ENCODE data around the gene DAD1. TPM values are rescaled to one million over a fixed set of nuclear protein-coding genes. Genes with fewer than 3 reads are reported as not detected.
"Not testable (repeated sequence)": the region's sequence is repeated elsewhere in the genome, so short reads cannot be mapped to it uniquely, and the experiment has no call there.

DAD1 gene
- total and polyA plus RNA-seq, 2 experiments from 2014 or later, result 369 to 653 TPM

GRCh38 chr14:22569737-22570131, 19.3 kb downstream of the DAD1 start:
- H3K36me3 ChIP-seq (ENCODE audit: low read depth), result peaks cover 27% of the 10 kb centered on the region
- H3K4me2 ChIP-seq (ENCODE audit: unreplicated experiment), result no peak overlapping the region
- H3F3A ChIP-seq (ENCODE audit: insufficient read depth), result peaks cover 25% of the 10 kb centered on the region
- in situ Hi-C loops (cut with MboI), result loop anchor here (10.0 kb wide), 3 partner anchors 85 to 285 kb away; partner anchors contain the start of gene OXA1L
- 0 out of 2 replicates have a peak, but pooled peaks cover 5% of the 10 kb centered on the region for H4K20me1 ChIP-seq (ENCODE audit: insufficient read depth)
- no peaks in the 10 kb centered on the region for H3K27me3 ChIP-seq (replicated peaks; ENCODE audit: insufficient read depth)
- TF ChIP-seq EZH2phosphoT487 (IDR thresholded peaks at IDR 0.05; ENCODE audit: insufficient read depth, low read depth), result no peak
- no peak for TF ChIP-seq EZH2 (IDR thresholded peaks at IDR 0.05; ENCODE audit: insufficient read depth, poor library complexity, severe bottlenecking)
- no peak overlapping the region for H2AFZ ChIP-seq
- peaks cover 86% of the 10 kb centered on the region for H3K79me2 ChIP-seq (ENCODE audit: insufficient read depth)
- H3K4me3 ChIP-seq, result no peak overlapping the region
- H3K9me3 ChIP-seq (ENCODE audit: low read depth), result no peaks in the 10 kb centered on the region
- WGBS, 2 experiments (ENCODE audit: low coverage in 1 of 2, low lambda C conversion rate in 2 of 2, missing lambda C conversion rate in 2 of 2), result 74 to 76% methylated on average over 3 of the region's 3 CpGs
- DNase-seq, result no peak
- H3K27ac ChIP-seq, result no peak overlapping the region
- peaks cover 31% of the 10 kb centered on the region for H3K4me1 ChIP-seq (ENCODE audit: insufficient read depth)
- no peaks in the 10 kb centered on the region for H3K9me2 ChIP-seq (ENCODE audit: insufficient read depth)
- no peak overlapping the region for H3K9ac ChIP-seq

GRCh38 chr14:22569106-22569736, 19.8 kb downstream of the DAD1 start:
- TF ChIP-seq EZH2 (IDR thresholded peaks at IDR 0.05; ENCODE audit: insufficient read depth, poor library complexity, severe bottlenecking) (no peak), EZH2phosphoT487 (IDR thresholded peaks at IDR 0.05; ENCODE audit: insufficient read depth, low read depth) (no peak)
- H3K4me2 ChIP-seq (ENCODE audit: unreplicated experiment), result no peak overlapping the region
- H3K27me3 ChIP-seq (replicated peaks; ENCODE audit: insufficient read depth), result no peaks in the 10 kb centered on the region
- no peak overlapping the region for H2AFZ ChIP-seq
- peak; percentile 51 for DNase-seq
- H4K20me1 ChIP-seq (ENCODE audit: insufficient read depth), result 0 out of 2 replicates have a peak, but pooled peaks cover 5% of the 10 kb centered on the region
- peaks cover 86% of the 10 kb centered on the region for H3K79me2 ChIP-seq (ENCODE audit: insufficient read depth)
- 78 to 79% methylated on average over 6 of the region's 6 CpGs for WGBS, 2 experiments (ENCODE audit: low coverage in 1 of 2, low lambda C conversion rate in 2 of 2, missing lambda C conversion rate in 2 of 2)
- H3K4me3 ChIP-seq, result no peak overlapping the region
- peak overlapping the region; percentile 28 for H3K27ac ChIP-seq
- H3K36me3 ChIP-seq (ENCODE audit: low read depth), result peaks cover 27% of the 10 kb centered on the region
- no peak overlapping the region for H3K9ac ChIP-seq
- H3K4me1 ChIP-seq (ENCODE audit: insufficient read depth), result peaks cover 31% of the 10 kb centered on the region
- no peaks in the 10 kb centered on the region for H3K9me3 ChIP-seq (ENCODE audit: low read depth)
- in situ Hi-C loops (cut with MboI), result loop anchor here (10.0 kb wide), 1 partner anchor 286 kb away; no protein-coding TSS in a partner anchor
- H3F3A ChIP-seq (ENCODE audit: insufficient read depth), result peaks cover 21% of the 10 kb centered on the region
- no peaks in the 10 kb centered on the region for H3K9me2 ChIP-seq (ENCODE audit: insufficient read depth)

- H3K79me2 ChIP-seq (ENCODE audit: insufficient read depth), result peaks cover 82% of the 10 kb centered on the region
- no peaks in the 10 kb centered on the region for H3K9me2 ChIP-seq (ENCODE audit: insufficient read depth)
- TF ChIP-seq EZH2 (IDR thresholded peaks at IDR 0.05; ENCODE audit: insufficient read depth, poor library complexity, severe bottlenecking) (no peak), EZH2phosphoT487 (IDR thresholded peaks at IDR 0.05; ENCODE audit: insufficient read depth, low read depth) (no peak)
- no peak overlapping the region for H3K9ac ChIP-seq
- H3K36me3 ChIP-seq (ENCODE audit: low read depth), result peaks cover 27% of the 10 kb centered on the region
- H3K27me3 ChIP-seq (replicated peaks; ENCODE audit: insufficient read depth), result no peaks in the 10 kb centered on the region
- no peak overlapping the region for H3K4me2 ChIP-seq (ENCODE audit: unreplicated experiment)
- H3K4me1 ChIP-seq (ENCODE audit: insufficient read depth), result peaks cover 23% of the 10 kb centered on the region
- 0 out of 2 replicates have a peak, but pooled peaks cover 5% of the 10 kb centered on the region for H4K20me1 ChIP-seq (ENCODE audit: insufficient read depth)
- no peak overlapping the region for H3K4me3 ChIP-seq
- 100% methylated on average over 1 of the region's 1 CpG for WGBS, 2 experiments (ENCODE audit: low coverage in 1 of 2, low lambda C conversion rate in 2 of 2, missing lambda C conversion rate in 2 of 2)
- H3F3A ChIP-seq (ENCODE audit: insufficient read depth), result peaks cover 12% of the 10 kb centered on the region
- H2AFZ ChIP-seq, result no peak overlapping the region
- DNase-seq, result no peak
- no peak overlapping the region for H3K27ac ChIP-seq
- in situ Hi-C loops (cut with MboI), result loop anchor here (10.0 kb wide), 1 partner anchor 287 kb away; no protein-coding TSS in a partner anchor
- no peaks in the 10 kb centered on the region for H3K9me3 ChIP-seq (ENCODE audit: low read depth)
Observed at GRCh38 chr14:22567437-22567836, 21.6 kb downstream of the DAD1 start.

- no peak for DNase-seq
- Histone ChIP-seq H3K4me2 (ENCODE audit: unreplicated experiment) (no peak overlapping the region), H3K4me3 (no peak overlapping the region), H3K9me2 (ENCODE audit: insufficient read depth) (no peaks in the 10 kb centered on the region), H3K4me1 (ENCODE audit: insufficient read depth) (peaks cover 17% of the 10 kb centered on the region), H2AFZ (no peak overlapping the region), H3K9me3 (ENCODE audit: low read depth) (no peaks in the 10 kb centered on the region), H3K27me3 (replicated peaks; ENCODE audit: insufficient read depth) (no peaks in the 10 kb centered on the region), H3K9ac (no peak overlapping the region), H3K36me3 (ENCODE audit: low read depth) (peaks cover 24% of the 10 kb centered on the region), H4K20me1 (ENCODE audit: insufficient read depth) (0 out of 2 replicates have a peak, but pooled peaks cover 5% of the 10 kb centered on the region), H3K27ac (no peak overlapping the region), H3K79me2 (ENCODE audit: insufficient read depth) (peaks cover 78% of the 10 kb centered on the region), H3F3A (ENCODE audit: insufficient read depth) (peaks cover 6% of the 10 kb centered on the region)
- 96 to 97% methylated on average over 2 of the region's 2 CpGs for WGBS, 2 experiments (ENCODE audit: low coverage in 1 of 2, low lambda C conversion rate in 2 of 2, missing lambda C conversion rate in 2 of 2)
- TF ChIP-seq EZH2phosphoT487 (IDR thresholded peaks at IDR 0.05; ENCODE audit: insufficient read depth, low read depth) (no peak), EZH2 (IDR thresholded peaks at IDR 0.05; ENCODE audit: insufficient read depth, poor library complexity, severe bottlenecking) (no peak)
- in situ Hi-C loops (cut with MboI), result loop anchor here (10.0 kb wide), 1 partner anchor 288 kb away; no protein-coding TSS in a partner anchor
Observed at GRCh38 chr14:22566845-22567244, 22.2 kb downstream of the DAD1 start.

- not testable (repeated sequence) for H2AFZ ChIP-seq; H4K20me1 ChIP-seq (ENCODE audit: insufficient read depth); H3K27ac ChIP-seq; DNase-seq; H3K9me2 ChIP-seq (ENCODE audit: insufficient read depth); H3F3A ChIP-seq (ENCODE audit: insufficient read depth); H3K27me3 ChIP-seq (replicated peaks; ENCODE audit: insufficient read depth); H3K4me2 ChIP-seq (ENCODE audit: unreplicated experiment); H3K4me3 ChIP-seq; H3K9me3 ChIP-seq (ENCODE audit: low read depth); H3K9ac ChIP-seq
- Histone ChIP-seq H3K36me3 (ENCODE audit: low read depth) (peaks cover 19% of the 10 kb centered on the region), H3K4me1 (ENCODE audit: insufficient read depth) (peaks cover 15% of the 10 kb centered on the region; the same call in 1 of the 2 replicates), H3K79me2 (ENCODE audit: insufficient read depth) (peaks cover 72% of the 10 kb centered on the region)
- WGBS, 2 experiments (ENCODE audit: low coverage in 1 of 2, low lambda C conversion rate in 2 of 2, missing lambda C conversion rate in 2 of 2), result 98% methylated on average over 9 of the region's 9 CpGs
- in situ Hi-C loops (cut with MboI), result loop anchor here (10.0 kb wide), 1 partner anchor 289 kb away; no protein-coding TSS in a partner anchor
Observed at GRCh38 chr14:22566266-22566665, 22.8 kb downstream of the DAD1 start.

Data from GM23248 (cell line).